Prostate gland (tissue), 2 donors: ENCODE data around the gene CXCL1.
A peak's percentile ranks its signal among the peaks of the same experiment; 100 is the strongest.

Source experiments
- CTCF ChIP-seq, 4 experiments: fragments of 200-600 bp in 2 of 4; fragments of 450-650 bp in 2 of 4; sonication (generic) in 2 of 4; IDR thresholded peaks; 1 replicate in 3 of 4; 2 replicates in 1 of 4; pipeline ENCODE4 v1.5.1; 2016 to 2019; ENCODE audit warnings: antibody characterized with exemption in 4 of 4, mild to moderate bottlenecking in 2 of 4, moderate library complexity in 2 of 4
- POLR2A ChIP-seq: fragments of 450-650 bp; IDR thresholded peaks from one replicate; pipeline ENCODE4 v1.6.1; 2016; ENCODE audit warnings: antibody characterized with exemption, mild to moderate bottlenecking
- POLR2AphosphoS5 ChIP-seq: sonication (generic); formaldehyde crosslinking; IDR thresholded peaks from one replicate; pipeline ENCODE4 v1.6.1; 2017; ENCODE audit warnings: antibody characterized with exemption

- TF ChIP-seq POLR2A (no peak), CTCF (IDR thresholded peaks at IDR 0.05) (no peak), POLR2AphosphoS5 (peak; percentile 79)
Measured at GRCh38 chr4:73839715-73840114, 29.5 kb upstream of the CXCL1 start.
